Raji (cell line): ENCODE data around the gene SAMM50.

Experiments
- POLR2A ChIP-seq: IDR thresholded peaks from 2 replicates; pipeline ENCODE4 v1.6.1; 2011; ENCODE audit warnings: low read depth, low read length, control low read depth; ENCODE audit not compliant: insufficient read depth

The SAMM50 gene

DNA sequence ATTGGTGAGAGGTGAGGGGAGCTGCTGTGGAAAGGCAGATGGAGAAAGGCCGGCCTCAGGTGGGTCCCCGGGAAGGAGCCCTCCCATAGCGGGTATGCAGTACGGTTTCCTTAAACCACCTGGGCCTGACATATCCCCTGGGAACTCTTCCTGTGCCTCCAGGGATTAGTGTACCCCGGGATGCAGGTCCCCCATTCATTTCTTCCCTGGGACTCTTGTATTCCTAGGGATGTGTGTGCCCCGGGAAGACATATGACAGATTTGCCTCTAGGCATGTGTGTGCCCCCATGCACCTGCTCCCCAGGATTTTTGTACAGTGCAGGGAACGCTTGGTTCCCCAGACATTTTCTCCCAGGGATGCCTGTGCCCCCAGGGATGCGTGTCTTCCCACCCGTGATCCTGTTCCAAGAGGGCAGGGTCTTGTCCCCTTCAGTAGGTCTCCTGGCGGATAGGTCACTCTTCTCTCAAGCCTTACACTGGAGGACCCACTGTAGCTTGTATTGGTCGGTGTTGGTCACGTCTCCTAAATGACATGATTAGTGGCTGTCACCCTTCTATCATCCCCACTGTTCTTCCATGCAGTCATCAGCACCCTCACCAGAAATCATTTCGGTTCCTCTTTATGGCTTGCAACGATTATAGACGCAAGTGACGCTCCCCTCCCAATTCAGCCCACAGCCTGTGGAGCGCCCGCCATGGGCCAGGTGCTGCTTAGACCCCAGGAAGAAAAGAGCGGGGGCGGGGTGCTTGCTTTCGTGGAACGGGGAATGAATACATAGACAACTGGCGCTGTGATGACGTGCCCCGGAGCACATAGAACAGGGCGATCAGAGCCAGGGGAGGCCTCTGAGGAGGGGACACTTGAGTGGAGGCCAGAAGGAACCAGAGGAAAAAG lies 70.2 kb downstream of the SAMM50 start:
- no peak for TF ChIP-seq POLR2A

DNA sequence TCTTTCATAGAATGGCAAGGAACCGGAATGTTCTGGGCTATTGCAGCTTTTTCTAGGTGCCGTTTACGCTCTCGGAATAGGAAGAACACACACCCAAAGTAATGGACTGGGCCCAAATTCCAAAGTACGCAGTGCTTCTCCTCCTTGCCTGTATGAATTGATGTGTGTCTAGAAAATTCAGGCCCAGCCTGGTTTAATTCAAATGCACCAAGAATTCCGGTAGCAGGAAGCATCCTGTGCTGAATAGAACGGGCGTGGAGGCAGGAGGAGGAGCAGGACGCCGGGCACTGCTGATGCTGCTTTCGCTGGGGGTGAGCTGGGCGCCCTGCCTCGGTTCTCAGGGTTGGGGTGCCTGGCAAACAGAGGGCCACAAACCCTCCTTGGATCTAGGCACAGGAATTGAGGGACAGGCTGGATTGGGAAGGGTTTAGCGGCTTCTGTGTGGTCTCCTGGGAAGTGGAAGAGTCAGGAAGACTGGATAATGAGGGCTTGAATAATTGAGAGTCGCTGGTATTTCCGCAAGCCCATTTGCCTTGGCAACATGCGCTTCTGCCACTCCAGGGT lies 70.9 kb downstream of the SAMM50 start:
- no peak for TF ChIP-seq POLR2A

DNA sequence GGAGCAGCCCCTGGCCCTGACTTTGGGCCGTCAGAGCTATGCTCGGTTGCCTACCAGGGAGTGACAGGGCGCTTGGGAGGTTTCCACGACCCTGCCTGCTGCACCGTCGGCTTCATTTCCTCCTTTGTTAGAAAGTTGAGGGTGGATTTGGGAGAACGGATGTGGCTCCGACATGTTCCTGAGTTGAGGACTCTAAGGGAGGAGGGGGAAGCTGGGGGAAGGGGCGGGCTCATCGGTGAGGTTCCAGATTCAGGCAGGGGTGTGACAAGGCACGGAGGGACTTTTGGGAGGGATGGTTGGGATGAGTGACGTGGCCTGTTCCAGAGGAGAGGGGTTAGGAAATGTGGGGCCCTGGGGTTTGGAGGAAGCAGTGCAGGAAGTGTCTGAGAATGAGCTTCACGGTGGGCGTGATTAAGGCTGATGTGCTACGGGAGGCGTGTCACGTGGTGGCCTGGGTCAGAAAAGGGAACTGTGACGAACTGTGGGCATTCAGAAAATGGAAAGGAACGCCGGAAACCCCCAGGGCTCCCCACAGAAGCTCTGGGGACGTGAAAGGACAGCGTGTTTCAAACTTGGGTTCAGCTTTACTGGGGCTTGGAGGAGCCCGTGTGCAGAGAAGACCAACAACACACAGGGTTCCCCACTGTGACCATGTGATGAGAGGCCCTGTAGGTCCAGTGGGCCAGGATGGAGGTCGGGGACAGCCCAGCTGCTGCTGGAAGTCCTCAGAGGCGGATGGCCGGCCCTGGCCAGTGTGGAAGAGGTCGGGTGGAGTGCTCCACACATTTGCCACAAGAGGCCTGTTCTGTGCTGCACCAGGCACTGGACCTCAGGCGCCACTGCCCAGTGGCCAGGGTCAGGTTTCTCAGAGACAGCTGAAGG lies 71.6 kb downstream of the SAMM50 start:
- peak; percentile 52; the same call in 1 of the 2 replicates for TF ChIP-seq POLR2A

DNA sequence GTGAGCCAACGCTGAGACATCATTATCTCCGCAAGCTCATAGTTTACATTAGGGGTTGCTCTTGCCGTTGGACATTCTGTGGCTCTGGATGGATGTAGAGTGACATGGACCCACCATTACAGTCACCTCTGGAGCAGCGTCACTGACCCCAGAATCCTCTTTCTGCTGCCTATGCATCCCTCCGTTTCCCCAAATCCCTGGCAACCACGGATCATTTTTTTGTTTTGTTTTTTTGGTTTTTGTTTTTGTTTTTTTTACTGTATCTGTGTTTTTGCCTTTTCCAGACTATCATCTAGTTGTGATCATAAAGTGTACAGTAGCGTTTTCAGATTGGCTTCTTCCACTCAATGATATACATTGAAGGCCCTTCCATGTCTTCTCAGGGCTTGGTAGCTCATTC lies 72.8 kb downstream of the SAMM50 start:
- TF ChIP-seq POLR2A, result no peak

DNA sequence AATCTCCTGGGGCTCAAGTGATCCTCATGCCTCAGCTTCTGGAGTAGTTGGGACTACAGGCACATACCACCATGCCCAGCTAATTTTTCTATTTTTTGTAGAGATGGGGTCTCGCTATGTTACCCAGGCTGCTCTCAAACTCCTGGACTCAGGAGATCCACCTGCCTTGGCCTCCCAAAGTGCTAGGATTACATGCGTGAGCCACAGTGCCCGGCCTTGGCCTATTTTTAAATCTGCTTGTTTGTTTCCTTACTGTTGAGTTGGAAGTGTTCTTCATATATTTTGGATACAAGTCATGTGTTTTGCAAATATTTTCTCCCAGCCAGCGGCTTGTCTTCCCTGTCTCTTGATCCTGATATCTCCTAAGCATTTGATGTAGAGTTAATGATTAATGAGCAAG lies 73.8 kb downstream of the SAMM50 start:
- TF ChIP-seq POLR2A, result no peak

DNA sequence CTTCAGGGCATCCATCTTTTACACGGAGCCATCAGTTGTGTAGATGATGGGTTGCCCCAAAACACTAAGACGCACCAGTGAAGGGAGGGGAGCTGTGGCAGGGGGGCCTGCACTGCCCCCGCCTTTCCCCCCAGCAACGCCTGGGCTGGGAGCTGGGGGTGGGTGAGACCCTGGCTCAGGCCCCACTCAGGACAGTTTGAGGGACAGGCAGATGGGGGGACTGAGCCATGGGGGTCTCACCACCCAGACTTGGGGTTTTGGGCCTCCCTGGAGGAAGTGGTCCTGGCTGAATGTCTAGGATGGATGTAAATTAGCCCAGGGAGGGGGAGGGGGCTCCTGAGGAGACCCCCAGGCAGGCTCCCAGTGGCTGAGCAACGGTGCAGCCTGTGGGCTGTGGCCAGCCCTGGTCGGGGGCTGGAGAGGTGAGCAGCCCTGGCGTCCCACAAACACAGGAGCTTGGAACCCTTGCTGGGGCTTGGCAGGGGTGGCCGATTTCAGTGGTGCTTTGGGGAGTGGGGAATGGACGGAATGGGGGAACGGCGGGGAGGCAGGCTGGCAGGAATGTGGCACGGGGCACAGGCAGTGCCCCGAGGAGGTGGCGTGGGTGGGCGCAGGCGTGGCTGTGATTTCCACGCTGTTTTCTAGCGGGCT lies 74.9 kb downstream of the SAMM50 start:
- TF ChIP-seq POLR2A, result no peak

DNA sequence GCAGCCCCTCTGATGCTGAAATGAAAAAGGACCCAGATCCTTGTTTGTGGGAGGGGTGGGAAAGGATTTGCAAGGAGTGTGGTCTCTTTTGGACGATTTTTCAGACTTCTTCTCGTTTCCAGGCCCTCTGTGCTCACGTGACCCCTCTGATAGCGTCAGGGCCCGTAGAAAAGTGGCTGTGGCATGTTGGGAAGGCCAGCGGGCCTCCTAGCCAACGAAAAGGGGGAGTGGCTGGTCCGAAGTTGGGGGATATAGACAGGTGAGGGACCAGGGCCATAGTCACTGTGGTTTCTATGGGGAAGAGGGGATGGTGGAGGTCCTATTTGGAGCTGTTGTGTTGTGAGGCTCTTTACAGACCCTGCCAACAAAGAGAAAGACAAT lies 75.5 kb downstream of the SAMM50 start:
- no peak for TF ChIP-seq POLR2A

DNA sequence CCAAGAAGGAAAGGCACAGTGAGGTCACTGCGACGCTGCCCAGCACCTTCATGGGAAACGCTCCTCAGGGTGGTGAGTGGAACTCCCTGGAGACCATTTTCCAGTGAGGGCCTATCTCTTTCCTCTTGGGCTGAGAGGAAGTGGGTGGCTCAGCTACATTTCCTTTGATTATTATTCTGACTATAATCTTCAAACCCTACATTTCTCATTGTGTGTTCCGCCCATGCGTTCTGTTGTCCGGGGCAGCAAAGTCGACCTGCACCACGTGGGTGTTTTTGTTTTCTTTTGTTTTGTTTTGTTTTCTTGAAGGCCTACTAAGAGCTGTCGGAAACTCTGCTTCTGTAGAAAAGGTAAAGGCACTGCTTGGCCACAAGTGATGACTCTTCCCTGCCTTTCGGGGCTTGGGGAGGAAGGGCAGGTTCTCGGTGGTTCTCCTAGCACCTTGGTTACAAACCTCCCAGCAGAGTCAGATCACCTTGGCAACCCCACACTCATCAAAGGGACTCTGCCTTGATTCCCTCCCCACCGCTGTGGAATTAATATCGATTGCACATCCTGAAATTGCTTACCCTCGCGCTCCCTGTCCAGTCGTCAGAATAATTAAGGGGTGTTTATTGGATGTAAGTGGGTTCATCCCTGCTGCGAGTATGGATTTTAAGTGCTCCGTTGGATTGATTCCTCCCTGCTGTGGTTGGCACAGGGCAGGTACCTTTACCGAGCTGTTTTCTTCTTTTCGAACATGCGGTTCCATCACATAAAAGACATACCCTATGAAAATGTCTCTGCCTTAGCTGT lies 76.1 kb downstream of the SAMM50 start:
- TF ChIP-seq POLR2A, result no peak

DNA sequence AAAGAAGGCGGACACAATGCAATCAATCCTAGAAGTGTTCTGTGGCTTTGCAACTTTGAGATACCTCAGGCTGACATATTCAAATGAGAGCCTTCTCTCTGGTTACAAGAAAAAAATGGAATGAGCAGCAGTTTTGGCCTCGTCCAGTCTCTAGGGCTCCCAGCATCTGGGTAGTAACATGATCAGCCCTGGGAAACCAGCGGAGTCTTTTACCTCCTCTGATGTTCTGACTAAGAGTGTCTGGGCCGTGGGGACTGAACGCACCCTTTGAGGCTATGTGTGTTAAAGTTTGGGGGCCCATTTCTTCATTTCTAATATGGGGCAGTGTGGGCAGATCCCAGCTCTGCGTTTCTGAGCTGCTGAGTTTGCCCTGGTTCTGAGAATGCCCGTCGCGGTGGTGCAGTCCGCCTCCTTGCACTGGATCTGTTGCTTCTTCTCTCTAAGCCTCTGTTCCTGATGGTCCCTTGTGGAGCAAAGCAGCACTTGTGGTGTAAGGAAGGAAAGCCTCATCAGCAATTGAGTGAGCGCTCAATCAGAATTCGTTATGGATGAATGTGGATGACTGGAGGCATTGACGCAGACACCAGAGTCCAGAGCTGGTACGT lies 77.0 kb downstream of the SAMM50 start:
- TF ChIP-seq POLR2A, result no peak

DNA sequence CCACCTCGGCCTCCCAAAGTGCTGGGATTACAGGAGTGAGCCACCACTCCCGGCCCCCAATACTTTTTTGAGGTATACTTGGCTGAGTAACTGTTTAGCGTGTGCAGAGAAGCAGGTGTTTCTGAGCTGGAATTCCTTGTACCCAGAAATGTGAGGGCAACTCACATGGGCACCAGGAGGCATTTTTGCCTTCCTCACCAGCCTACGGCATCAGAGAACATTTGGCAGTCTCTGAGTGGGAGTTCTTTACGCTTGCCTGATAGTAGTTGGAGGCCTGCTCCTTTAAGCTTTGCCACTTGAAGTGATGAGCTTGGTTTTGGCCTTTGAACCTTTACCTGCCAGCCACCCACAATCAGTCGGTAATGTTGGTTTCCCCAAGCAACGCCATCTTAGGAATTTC lies 78.0 kb downstream of the SAMM50 start:
- no peak for TF ChIP-seq POLR2A

DNA sequence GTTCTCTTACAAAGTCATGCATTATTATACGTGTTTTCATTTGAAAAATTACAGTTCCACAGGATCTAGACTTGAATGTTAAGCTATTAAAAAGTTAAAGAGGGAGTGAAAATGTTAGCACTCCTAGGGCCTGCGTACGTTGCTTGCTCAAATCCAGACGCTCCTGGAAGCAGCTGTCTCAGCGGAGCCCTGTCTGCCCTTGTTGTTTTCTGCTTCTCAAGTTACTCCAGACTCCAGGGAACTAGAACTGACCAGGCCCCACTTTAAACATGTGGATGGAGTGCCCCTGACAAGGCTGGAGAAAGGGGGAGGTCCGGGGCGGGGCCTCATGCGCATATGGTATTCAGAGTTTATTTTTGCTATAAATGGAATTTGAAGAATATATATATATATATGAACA lies 78.5 kb downstream of the SAMM50 start:
- no peak for TF ChIP-seq POLR2A

DNA sequence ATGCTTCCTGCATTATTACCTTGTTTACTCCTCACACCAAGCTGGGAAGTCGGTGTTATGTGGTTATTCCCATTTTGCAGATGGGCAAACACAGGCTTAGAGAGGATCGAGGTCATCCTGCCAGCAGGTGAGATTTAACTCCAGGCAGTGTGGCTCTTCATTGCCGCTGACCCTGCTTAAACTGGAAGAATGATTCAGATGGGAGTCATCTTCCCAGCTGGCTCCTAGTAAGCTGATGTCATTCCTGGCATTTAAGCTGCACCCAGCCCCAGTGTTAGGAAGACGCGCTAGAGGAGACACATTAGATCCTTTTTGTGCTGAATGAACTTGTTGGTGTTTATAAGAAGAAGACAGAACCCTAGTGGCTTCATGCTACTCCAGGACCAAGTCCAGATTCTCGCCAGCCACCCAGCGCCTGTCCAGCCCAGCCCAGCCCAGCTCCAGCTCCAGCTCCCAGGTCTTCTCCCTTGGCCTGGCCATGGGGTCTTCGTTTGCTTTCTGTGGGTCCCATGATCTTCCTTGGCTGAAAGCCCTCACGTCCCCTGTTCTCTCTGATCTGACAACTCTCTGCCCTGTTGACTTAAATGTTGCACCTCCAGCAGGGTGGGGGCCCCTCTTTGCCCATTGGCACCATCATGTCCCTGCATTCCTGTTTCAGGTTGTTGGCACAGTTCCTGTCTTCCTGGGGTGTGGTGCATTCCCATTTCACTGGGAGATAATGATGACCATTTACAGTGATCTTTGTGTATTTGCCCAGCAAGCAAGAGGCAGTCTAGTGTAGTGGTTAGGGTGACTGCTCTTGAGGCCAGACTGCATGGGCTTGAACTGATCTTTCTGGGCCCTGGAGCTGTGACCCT lies 82.5 kb downstream of the SAMM50 start:
- TF ChIP-seq POLR2A, result no peak

DNA sequence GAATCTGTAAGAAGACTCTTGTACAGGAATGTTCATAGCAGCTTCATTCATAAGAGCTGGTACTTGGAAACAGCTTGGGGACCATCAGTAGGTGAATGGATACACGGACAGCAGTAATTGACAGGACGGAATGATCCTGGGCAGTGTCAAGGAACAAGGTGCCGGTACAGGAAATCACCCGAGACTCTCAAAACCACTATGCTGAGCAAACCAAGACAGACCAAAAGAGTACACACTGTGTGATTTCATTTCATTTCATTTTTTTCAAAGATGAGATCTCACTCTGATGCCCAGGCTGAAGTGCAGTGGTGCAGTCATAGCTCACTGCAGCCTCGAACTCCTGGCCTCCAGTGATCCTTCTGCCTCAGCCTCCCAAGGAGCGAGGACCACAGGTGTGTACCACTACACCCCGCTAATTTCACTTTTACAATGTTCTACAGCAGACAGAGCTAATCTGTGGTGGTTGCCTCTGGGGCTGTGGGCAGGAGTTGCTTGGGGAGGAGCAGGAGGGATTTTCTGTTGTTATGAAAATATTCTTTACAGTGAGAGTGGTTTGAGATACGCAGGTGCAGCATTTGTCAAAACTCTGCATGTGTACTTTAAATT lies 84.4 kb downstream of the SAMM50 start:
- no peak for TF ChIP-seq POLR2A
